SK-N-SH (cell line): ENCODE measurements around the gene DNASE2B.

Source experiments
- CTCF ChIP-seq: fragments of 200-600 bp; sonication (generic); IDR thresholded peaks from 2 replicates; pipeline ENCODE4 v1.6.1; 2017; ENCODE audit warnings: antibody characterized with exemption, mild to moderate bottlenecking, moderate library complexity
- NRF1 ChIP-seq: IDR thresholded peaks from 2 replicates; pipeline ENCODE4 v1.6.1; 2012; ENCODE audit warnings: low read depth, mild to moderate bottlenecking, low read length
- TCF12 ChIP-seq: IDR thresholded peaks from 2 replicates; pipeline ENCODE4 v1.4.0; 2012

GRCh38 chr1:84358695-84359094 lies 39.6 kb upstream of the DNASE2B start:
- TF ChIP-seq NRF1 (no peak), TCF12 (no peak), CTCF (no peak)
